ENCODE results near the gene PDE9A. TPM values are rescaled to one million over a fixed set of nuclear protein-coding genes. Genes with fewer than 3 reads are reported as not detected.

Gene PDE9A
- total RNA-seq, 4 donors from 2014 or later = 92.4 to 478 (median 444) TPM

GRCh38 chr21:42733037-42733627, 79.7 kb downstream of the PDE9A start:
- TF ChIP-seq CTCF (IDR thresholded peaks at IDR 0.05) = no peak
- peak in 1 of 2 donors; percentile 11 for TF ChIP-seq POLR2A (IDR thresholded peaks at IDR 0.05)
- DNase-seq = peak in 1 of 3 donors; percentile 38
- Histone ChIP-seq H3K4me3 (peak overlapping the region in 2 of 4 donors; percentile 42 to 49), H3K27ac (peak overlapping the region in 3 of 4 donors; percentile 80 to 93 (median 93)), H3K36me3 (peaks cover 0 to 23% (median 0%) of the 10 kb centered on the region in 3 donors), H3K4me1 (peaks cover 0 to 47% (median 3%) of the 10 kb centered on the region in 4 donors), H3K9me3 (no peaks in the 10 kb centered on the region), H3K27me3 (no peaks in the 10 kb centered on the region)

- peak in 1 of 3 donors; percentile 42 for DNase-seq
- peaks cover 0 to 54% (median 10%) of the 10 kb centered on the region in 4 donors for H3K4me1 ChIP-seq
- no peaks in the 10 kb centered on the region for H3K27me3 ChIP-seq
- H3K36me3 ChIP-seq = peaks cover 0 to 27% (median 0%) of the 10 kb centered on the region in 3 donors
- no peak for TF ChIP-seq CTCF (IDR thresholded peaks at IDR 0.05)
- TF ChIP-seq POLR2A (IDR thresholded peaks at IDR 0.05) = no peak
- no peaks in the 10 kb centered on the region for H3K9me3 ChIP-seq
- peak overlapping the region in 3 of 4 donors; percentile 80 to 93 (median 93) for H3K27ac ChIP-seq
- peak overlapping the region in 2 of 4 donors; percentile 42 to 49 for H3K4me3 ChIP-seq
Observed at GRCh38 chr21:42733874-42734273, 80.5 kb downstream of the PDE9A start.

GRCh38 chr21:42734323-42734971, 81.0 kb downstream of the PDE9A start:
- DNase-seq = peak in 1 of 3 donors; percentile 42
- peaks cover 0 to 55% (median 10%) of the 10 kb centered on the region in 4 donors for H3K4me1 ChIP-seq
- H3K27me3 ChIP-seq = no peaks in the 10 kb centered on the region
- H3K27ac ChIP-seq = peak overlapping the region in 3 of 4 donors; percentile 80 to 93 (median 93)
- no peak for TF ChIP-seq CTCF (IDR thresholded peaks at IDR 0.05)
- no peak for TF ChIP-seq POLR2A (IDR thresholded peaks at IDR 0.05)
- no peaks in the 10 kb centered on the region for H3K9me3 ChIP-seq
- H3K36me3 ChIP-seq = peaks cover 0 to 33% (median 0%) of the 10 kb centered on the region in 3 donors
- peak overlapping the region in 2 of 4 donors; percentile 42 to 49 for H3K4me3 ChIP-seq

- Histone ChIP-seq H3K36me3 (peaks cover 0 to 35% (median 0%) of the 10 kb centered on the region in 3 donors), H3K4me1 (peaks cover 0 to 55% (median 10%) of the 10 kb centered on the region in 4 donors), H3K27ac (peak overlapping the region in 3 of 4 donors; percentile 80 to 93 (median 93)), H3K4me3 (peak overlapping the region in 2 of 4 donors; percentile 11 to 49), H3K27me3 (no peaks in the 10 kb centered on the region), H3K9me3 (no peaks in the 10 kb centered on the region)
- DNase-seq = peak in 1 of 3 donors; percentile 45
- no peak for TF ChIP-seq POLR2A (IDR thresholded peaks at IDR 0.05)
- TF ChIP-seq CTCF (IDR thresholded peaks at IDR 0.05) = no peak
Observed at GRCh38 chr21:42735061-42735460, 81.6 kb downstream of the PDE9A start.

- Histone ChIP-seq H3K27me3 (no peaks in the 10 kb centered on the region), H3K36me3 (peaks cover 0 to 35% (median 0%) of the 10 kb centered on the region in 3 donors), H3K27ac (peak overlapping the region in 2 of 4 donors; percentile 80 to 93), H3K9me3 (no peaks in the 10 kb centered on the region), H3K4me1 (peaks cover 0 to 55% (median 10%) of the 10 kb centered on the region in 4 donors), H3K4me3 (peak overlapping the region in 2 of 4 donors; percentile 11 to 49)
- TF ChIP-seq POLR2A (IDR thresholded peaks at IDR 0.05) = no peak
- no peak for TF ChIP-seq CTCF (IDR thresholded peaks at IDR 0.05)
- DNase-seq = peak in 1 of 3 donors; percentile 43
Observed at GRCh38 chr21:42735944-42736343, 82.5 kb downstream of the PDE9A start.
